NCI-H748 (cell line): ENCODE results near the gene UST.
"Not testable (repeated sequence)": the region's sequence is repeated elsewhere in the genome, so short reads cannot be mapped to it uniquely, and the experiment has no call there.

ENCODE experiments used
- DNase-seq: peaks from one replicate; lab custom pipeline; 2025; ENCODE audit not compliant: unreplicated experiment; lab: John Stamatoyannopoulos, UW

UST gene

GRCh38 chr6:148864941-148865340 lies 118.1 kb downstream of the UST start:
- DNase-seq = peak; percentile 88

GRCh38 chr6:148866657-148867268 lies 119.9 kb downstream of the UST start:
- no peak for DNase-seq

- DNase-seq = no peak
Observed at GRCh38 chr6:148867862-148868261, 121.0 kb downstream of the UST start.

- no peak for DNase-seq
Observed at GRCh38 chr6:148868314-148868713, 121.5 kb downstream of the UST start.

- no peak for DNase-seq
Observed at GRCh38 chr6:148868901-148869300, 122.1 kb downstream of the UST start.

- no peak for DNase-seq
Observed at GRCh38 chr6:148869585-148869984, 122.8 kb downstream of the UST start.

- DNase-seq = no peak
Observed at GRCh38 chr6:148873154-148873553, 126.3 kb downstream of the UST start.

- peak; percentile 47 for DNase-seq
Observed at GRCh38 chr6:148873868-148874267, 127.0 kb downstream of the UST start.

- DNase-seq = peak; percentile 94
Observed at GRCh38 chr6:148874698-148875293, 128.0 kb downstream of the UST start.

- DNase-seq = no peak
Observed at GRCh38 chr6:148878683-148879082, 131.9 kb downstream of the UST start.

GRCh38 chr6:148880742-148881141 lies 133.9 kb downstream of the UST start:
- not testable (repeated sequence) for DNase-seq

- no peak for DNase-seq
Observed at GRCh38 chr6:148881593-148882311, 134.9 kb downstream of the UST start.

GRCh38 chr6:148883270-148883669 lies 136.4 kb downstream of the UST start:
- DNase-seq = no peak

GRCh38 chr6:148884461-148884860 lies 137.6 kb downstream of the UST start:
- DNase-seq = no peak

- no peak for DNase-seq
Observed at GRCh38 chr6:148885136-148885865, 138.5 kb downstream of the UST start.

- DNase-seq = peak; percentile 42
Observed at GRCh38 chr6:148885925-148886845, 139.4 kb downstream of the UST start.

- no peak for DNase-seq
Observed at GRCh38 chr6:148887181-148887580, 140.4 kb downstream of the UST start.

GRCh38 chr6:148888856-148889255 lies 142.0 kb downstream of the UST start:
- no peak for DNase-seq

- no peak for DNase-seq
Observed at GRCh38 chr6:148890096-148890495, 143.3 kb downstream of the UST start.

- no peak for DNase-seq
Observed at GRCh38 chr6:148890652-148891404, 144.0 kb downstream of the UST start.
